ENCODE data around the gene FBXW11. TPM values are rescaled to one million over a fixed set of nuclear protein-coding genes. Genes with fewer than 3 reads are reported as not detected.
"Not testable (repeated sequence)": the region's sequence is repeated elsewhere in the genome, so short reads cannot be mapped to it uniquely, and the experiment has no call there.

FBXW11 gene
- total and polyA plus RNA-seq, 10 donors: 7.5 to 72.1 (median 54.7) TPM

GRCh38 chr5:172029876-172030275 is 23.4 kb upstream of the FBXW11 start:
- Histone ChIP-seq H3K4me3 (no peak overlapping the region), H3K27ac (no peak overlapping the region), H3K27me3 (replicated peaks in 1 of 7) (no peaks in the 10 kb centered on the region), H3K4me1 (peaks cover 0 to 3% (median under 1%) of the 10 kb centered on the region in 6 donors), H3K9me3 (peaks cover 0 to 14% (median 9%) of the 10 kb centered on the region in 8 donors), H3K36me3 (no peaks in the 10 kb centered on the region)
- intact Hi-C loops (cut with DNase I; ENCODE audit: low total_unique reads): no loop called here
- no peak for DNase-seq
- TF ChIP-seq, protein P1, sequence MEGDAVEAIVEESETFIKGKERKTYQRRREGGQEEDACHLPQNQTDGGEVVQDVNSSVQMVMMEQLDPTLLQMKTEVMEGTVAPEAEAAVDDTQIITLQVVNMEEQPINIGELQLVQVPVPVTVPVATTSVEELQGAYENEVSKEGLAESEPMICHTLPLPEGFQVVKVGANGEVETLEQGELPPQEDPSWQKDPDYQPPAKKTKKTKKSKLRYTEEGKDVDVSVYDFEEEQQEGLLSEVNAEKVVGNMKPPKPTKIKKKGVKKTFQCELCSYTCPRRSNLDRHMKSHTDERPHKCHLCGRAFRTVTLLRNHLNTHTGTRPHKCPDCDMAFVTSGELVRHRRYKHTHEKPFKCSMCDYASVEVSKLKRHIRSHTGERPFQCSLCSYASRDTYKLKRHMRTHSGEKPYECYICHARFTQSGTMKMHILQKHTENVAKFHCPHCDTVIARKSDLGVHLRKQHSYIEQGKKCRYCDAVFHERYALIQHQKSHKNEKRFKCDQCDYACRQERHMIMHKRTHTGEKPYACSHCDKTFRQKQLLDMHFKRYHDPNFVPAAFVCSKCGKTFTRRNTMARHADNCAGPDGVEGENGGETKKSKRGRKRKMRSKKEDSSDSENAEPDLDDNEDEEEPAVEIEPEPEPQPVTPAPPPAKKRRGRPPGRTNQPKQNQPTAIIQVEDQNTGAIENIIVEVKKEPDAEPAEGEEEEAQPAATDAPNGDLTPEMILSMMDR (IDR thresholded peaks at IDR 0.05 in 8 of 11, conservative IDR thresholded peaks at IDR 0.05 in 3 of 11): no peak
- no peak for TF ChIP-seq POLR2A (IDR thresholded peaks at IDR 0.05)
- no peak for TF ChIP-seq POLR2AphosphoS5 (IDR thresholded peaks at IDR 0.05)

- intact Hi-C loops (cut with DNase I; ENCODE audit: low total_unique reads): no loop called here
- H3K4me1 ChIP-seq: no peaks in the 10 kb centered on the region
Observed at GRCh38 chr5:172028167-172028566, 21.7 kb upstream of the FBXW11 start.

GRCh38 chr5:172020110-172020786 is 13.8 kb upstream of the FBXW11 start:
- H3K4me1 ChIP-seq; H3K4me3 ChIP-seq; H3K27me3 ChIP-seq (replicated peaks in 1 of 7); H3K27ac ChIP-seq; H3K9me3 ChIP-seq; DNase-seq; H3K36me3 ChIP-seq; intact Hi-C loops (cut with DNase I; ENCODE audit: low total_unique reads): not testable (repeated sequence)
- WGBS, 5 donors: 85 to 91% (median 89%) methylated on average over 10 of the region's 10 CpGs

More at GRCh38 chr5:172028167-172028566, 21.7 kb upstream of the FBXW11 start:
- no peak overlapping the region for H3K27ac ChIP-seq
- TF ChIP-seq POLR2AphosphoS5 (IDR thresholded peaks at IDR 0.05) (no peak), POLR2A (IDR thresholded peaks at IDR 0.05) (no peak)
- TF ChIP-seq, protein P1 (IDR thresholded peaks at IDR 0.05 in 8 of 11, conservative IDR thresholded peaks at IDR 0.05 in 3 of 11): no peak
- no peak for DNase-seq
- no peaks in the 10 kb centered on the region for H3K36me3 ChIP-seq
- no peak overlapping the region for H3K4me3 ChIP-seq
- peaks cover 0 to 14% (median 9%) of the 10 kb centered on the region in 8 donors for H3K9me3 ChIP-seq
- no peaks in the 10 kb centered on the region for H3K27me3 ChIP-seq (replicated peaks in 1 of 7)
- 73 to 83% (median 82%) methylated on average over 4 of the region's 4 CpGs for WGBS, 5 donors

- no peak for DNase-seq
- H3K36me3 ChIP-seq: no peaks in the 10 kb centered on the region
- H3K4me3 ChIP-seq: no peak overlapping the region
- TF ChIP-seq POLR2A (IDR thresholded peaks at IDR 0.05) (no peak), POLR2AphosphoS5 (IDR thresholded peaks at IDR 0.05) (no peak)
- TF ChIP-seq, protein P1 (IDR thresholded peaks at IDR 0.05 in 8 of 11, conservative IDR thresholded peaks at IDR 0.05 in 3 of 11): no peak
- intact Hi-C loops (cut with DNase I; ENCODE audit: low total_unique reads): no loop called here
- H3K27ac ChIP-seq: no peak overlapping the region
- no peaks in the 10 kb centered on the region for H3K4me1 ChIP-seq
- 81 to 94% (median 86%) methylated on average over 4 of the region's 4 CpGs for WGBS, 5 donors
- no peaks in the 10 kb centered on the region for H3K27me3 ChIP-seq (replicated peaks in 1 of 7)
- no peaks in the 10 kb centered on the region for H3K9me3 ChIP-seq
Observed at GRCh38 chr5:172015346-172015745, 8.9 kb upstream of the FBXW11 start.

Data from spleen (tissue), 11 donors.